Progenitor cell of endocrine pancreas (in vitro differentiated cells): ENCODE results near the gene CCDC60. TPM values are rescaled to one million over a fixed set of nuclear protein-coding genes. Genes with fewer than 3 reads are reported as not detected.

Experiments used
- DNase-seq: peaks from one replicate; pipeline ENCODE4 v3.0.0; 2021; ENCODE audit warnings: low spot score; ENCODE audit not compliant: unreplicated experiment
- H3K27ac Mint-ChIP-seq: 2 replicates; pipeline ENCODE4 v1.8.0; 2021; ENCODE audit warnings: mild to moderate bottlenecking, moderate library complexity, mixed read lengths
- H3K27me3 Mint-ChIP-seq: 2 replicates; pipeline ENCODE4 v1.8.0; 2021; ENCODE audit warnings: mixed read lengths
- H3K36me3 Mint-ChIP-seq: 2 replicates; pipeline ENCODE4 v1.8.0; 2022; ENCODE audit warnings: mixed read lengths; ENCODE audit not compliant: insufficient read depth
- H3K4me1 Mint-ChIP-seq: 2 replicates; pipeline ENCODE4 v1.8.0; 2021; ENCODE audit warnings: low read depth, mixed read lengths
- H3K4me3 Mint-ChIP-seq: 2 replicates; pipeline ENCODE4 v1.8.0; 2021; ENCODE audit warnings: low read depth, mild to moderate bottlenecking, moderate library complexity, mixed read lengths
- H3K9me3 Mint-ChIP-seq: 2 replicates; pipeline ENCODE4 v1.8.0; 2021; ENCODE audit warnings: low read depth, mixed read lengths
- CTCF ChIP-seq: fragments of 200-600 bp; sonication (generic); IDR thresholded peaks from one replicate; pipeline ENCODE4 v1.5.0; 2021; ENCODE audit warnings: antibody characterized with exemption, mild to moderate bottlenecking; ENCODE audit not compliant: unreplicated experiment
- total RNA-seq: library from RNA; stranded (reverse); gene quantifications from 2 replicates; pipeline ENCODE4 v1.2.1, GENCODE V29; 2021

Gene CCDC60
- total RNA-seq, 1 donor from 2014 or later: 23.4 TPM

- Mint-ChIP-seq H3K4me1 (no peaks in the 10 kb centered on the region), H3K4me3 (no peak overlapping the region), H3K36me3 (peaks cover 7% of the 10 kb centered on the region), H3K9me3 (peaks cover 7% of the 10 kb centered on the region), H3K27ac (peak overlapping the region; percentile 62), H3K27me3 (no peaks in the 10 kb centered on the region)
- no peak for DNase-seq
- no peak for TF ChIP-seq CTCF
These were observed 144.6 kb downstream of the CCDC60 start for GRCh38 chr12:119479121-119479561.

GRCh38 chr12:119480551-119480950 is 146.0 kb downstream of the CCDC60 start:
- peaks cover 7% of the 10 kb centered on the region for H3K9me3 Mint-ChIP-seq
- no peak overlapping the region for H3K27ac Mint-ChIP-seq
- no peak overlapping the region for H3K4me3 Mint-ChIP-seq
- TF ChIP-seq CTCF: no peak
- no peak for DNase-seq
- no peaks in the 10 kb centered on the region for H3K27me3 Mint-ChIP-seq
- H3K4me1 Mint-ChIP-seq: no peaks in the 10 kb centered on the region
- peaks cover 7% of the 10 kb centered on the region for H3K36me3 Mint-ChIP-seq

GRCh38 chr12:119486599-119487154 is 152.1 kb downstream of the CCDC60 start:
- Mint-ChIP-seq H3K27me3 (no peaks in the 10 kb centered on the region), H3K27ac (no peak overlapping the region), H3K4me3 (no peak overlapping the region), H3K36me3 (peaks cover 15% of the 10 kb centered on the region), H3K4me1 (no peaks in the 10 kb centered on the region), H3K9me3 (peaks cover 9% of the 10 kb centered on the region)
- TF ChIP-seq CTCF: no peak
- DNase-seq: no peak

- no peak for DNase-seq
- H3K4me1 Mint-ChIP-seq: no peaks in the 10 kb centered on the region
- H3K4me3 Mint-ChIP-seq: no peak overlapping the region
- TF ChIP-seq CTCF: no peak
- peaks cover 5% of the 10 kb centered on the region for H3K9me3 Mint-ChIP-seq
- peaks cover 6% of the 10 kb centered on the region for H3K27me3 Mint-ChIP-seq
- peaks cover 12% of the 10 kb centered on the region for H3K36me3 Mint-ChIP-seq
- no peak overlapping the region for H3K27ac Mint-ChIP-seq
These were observed 157.3 kb downstream of the CCDC60 start for GRCh38 chr12:119491814-119492213.

- no peak for DNase-seq
- H3K4me1 Mint-ChIP-seq: no peaks in the 10 kb centered on the region
- H3K27me3 Mint-ChIP-seq: peaks cover 17% of the 10 kb centered on the region
- TF ChIP-seq CTCF: no peak
- peak overlapping the region; percentile 41 for H3K27ac Mint-ChIP-seq
- H3K9me3 Mint-ChIP-seq: no peaks in the 10 kb centered on the region
- H3K4me3 Mint-ChIP-seq: no peak overlapping the region
- no peaks in the 10 kb centered on the region for H3K36me3 Mint-ChIP-seq
These were observed 165.7 kb downstream of the CCDC60 start for GRCh38 chr12:119500209-119500608.
